ENCODE measurements around the gene SCN1A. TPM values are rescaled to one million over a fixed set of nuclear protein-coding genes. Genes with fewer than 3 reads are reported as not detected.

SCN1A gene
- polyA plus RNA-seq, 12 donors = 0.01 to 0.37 (median 0.15) TPM; not detected in 4

DNA sequence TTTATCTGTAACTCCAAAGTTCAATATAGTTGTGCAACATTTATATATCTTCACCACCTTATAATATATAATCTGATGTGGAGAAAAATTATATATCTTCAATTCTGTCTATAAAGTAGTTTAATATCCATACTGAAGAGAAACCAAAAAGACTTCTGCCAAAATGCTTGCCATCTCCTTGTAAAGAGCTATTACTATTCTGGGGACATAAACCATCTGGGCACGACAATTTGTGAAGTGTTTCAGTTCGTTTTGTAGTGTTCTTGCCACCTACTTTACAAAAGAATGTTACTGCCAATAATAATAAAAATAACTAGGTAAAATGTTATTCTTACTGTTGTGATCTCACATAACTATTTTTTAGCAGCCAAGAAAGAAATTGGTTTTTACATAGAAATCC lies 45.1 kb downstream of the SCN1A start:
- DNase-seq = no peak

DNA sequence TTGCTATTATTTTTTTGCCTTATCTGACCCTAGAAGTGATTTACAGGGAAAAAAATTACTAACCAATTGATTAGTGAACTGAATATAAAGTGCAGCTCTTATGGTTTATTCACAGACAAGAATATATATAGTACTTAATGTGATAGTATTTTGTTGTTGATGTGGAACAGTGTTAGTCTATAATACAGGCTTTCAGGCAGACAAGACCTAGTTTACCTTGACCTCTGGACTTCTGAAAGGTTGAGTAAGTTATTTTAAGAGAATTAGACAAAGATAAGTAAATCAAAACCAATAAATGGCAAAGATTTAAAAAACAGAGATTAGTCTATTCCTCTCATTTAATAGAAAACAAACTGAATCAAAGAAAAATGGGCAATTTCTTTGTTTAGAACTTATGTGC lies 46.0 kb downstream of the SCN1A start:
- DNase-seq = no peak

DNA sequence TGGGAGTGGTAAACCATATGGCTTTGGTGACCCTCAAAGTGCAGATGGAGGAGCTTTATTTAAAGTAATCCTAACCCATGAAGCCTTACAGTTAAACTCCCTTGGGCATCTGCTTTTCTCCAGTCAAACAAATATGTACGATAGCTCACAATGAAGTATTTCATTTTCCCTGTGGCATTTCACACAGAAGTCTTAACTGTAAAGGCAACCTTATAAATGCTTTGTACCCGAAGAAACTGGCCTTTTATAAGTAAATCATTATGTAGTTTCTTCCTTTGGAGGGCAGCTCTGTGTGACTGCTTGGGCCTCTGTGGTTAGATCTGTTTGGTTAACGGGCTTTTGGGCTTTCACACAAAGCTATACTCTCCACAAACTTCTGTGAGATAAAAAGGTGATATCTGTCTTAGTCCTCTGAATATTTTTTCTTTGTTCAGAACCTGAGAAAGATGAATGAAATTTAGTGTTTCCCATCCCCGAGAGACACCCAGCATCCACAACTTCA lies 46.6 kb downstream of the SCN1A start:
- no peak for DNase-seq

DNA sequence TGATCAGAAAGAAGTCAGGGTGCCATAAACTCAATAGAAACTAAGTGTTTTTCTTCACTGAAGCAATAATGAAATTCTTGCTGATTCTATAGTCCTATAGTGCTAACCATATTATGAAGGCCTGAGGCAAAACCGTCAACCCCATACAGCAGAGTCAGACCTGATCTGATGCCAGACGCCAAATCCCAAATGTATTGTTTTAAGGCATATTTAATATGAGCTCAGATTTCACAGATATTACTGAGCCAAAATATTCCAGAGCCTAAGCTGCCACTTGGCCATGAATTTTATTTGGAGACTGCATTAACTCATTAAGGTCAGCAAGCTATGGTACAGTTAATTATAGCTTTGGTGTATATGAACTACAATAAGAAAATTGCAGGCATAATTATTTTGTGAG lies 53.4 kb downstream of the SCN1A start:
- DNase-seq = no peak

DNA sequence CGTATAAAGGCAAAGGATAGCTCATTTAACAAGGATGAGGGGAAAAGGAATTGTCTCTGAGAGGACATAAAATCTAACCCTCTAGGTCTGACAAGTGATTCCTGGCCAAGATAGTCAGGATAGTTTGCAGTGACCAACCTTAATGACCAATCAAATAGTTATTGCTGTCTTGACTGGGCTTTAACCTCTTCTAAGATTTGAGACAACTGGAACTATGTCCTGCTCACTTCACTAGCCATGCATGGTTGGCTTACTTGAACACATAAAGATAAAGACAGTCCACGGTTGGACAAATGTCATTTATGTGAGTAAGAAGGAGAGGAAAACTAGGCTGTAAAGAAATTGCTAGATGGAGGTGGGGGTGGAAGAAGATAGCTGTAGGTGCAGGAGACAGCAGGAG lies 53.8 kb downstream of the SCN1A start:
- no peak for DNase-seq

DNA sequence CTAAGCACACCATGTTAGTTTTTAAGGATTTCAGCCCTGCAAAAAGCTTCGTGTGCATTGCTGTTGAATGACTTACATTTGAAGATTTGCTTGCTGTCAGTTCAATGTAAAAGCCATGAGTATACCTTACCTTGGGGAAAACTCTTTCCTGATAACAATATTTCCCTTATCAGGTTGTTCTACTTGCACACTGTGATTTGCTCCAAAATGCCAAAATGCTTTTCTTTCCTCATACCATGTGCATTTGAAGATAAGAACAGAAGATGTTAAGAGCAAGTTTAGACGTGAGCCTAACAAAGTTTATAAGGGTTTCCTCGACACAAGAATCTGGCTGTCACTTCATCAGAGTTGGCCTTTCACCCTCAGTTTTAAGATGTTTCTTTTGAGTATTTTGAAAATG lies 57.6 kb downstream of the SCN1A start:
- DNase-seq = no peak

DNA sequence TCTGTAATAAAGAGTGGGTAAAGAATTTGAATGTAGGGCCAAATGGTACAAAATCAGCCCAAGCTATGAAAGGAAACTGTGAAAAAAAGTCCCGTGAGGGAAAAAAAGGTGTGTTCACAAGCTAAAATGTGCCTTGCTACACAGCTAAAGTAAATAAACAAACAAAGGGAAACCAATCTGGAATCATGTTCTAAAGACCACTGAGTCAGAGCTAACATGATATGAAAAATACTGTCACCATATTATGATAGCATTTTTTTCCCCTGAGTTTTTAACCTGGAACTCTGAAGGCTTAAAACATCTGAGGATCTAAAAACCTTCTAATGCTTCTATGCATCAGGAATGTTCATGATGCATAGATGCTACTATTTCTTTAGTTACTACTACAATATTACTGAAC lies 58.8 kb downstream of the SCN1A start:
- DNase-seq = no peak

DNA sequence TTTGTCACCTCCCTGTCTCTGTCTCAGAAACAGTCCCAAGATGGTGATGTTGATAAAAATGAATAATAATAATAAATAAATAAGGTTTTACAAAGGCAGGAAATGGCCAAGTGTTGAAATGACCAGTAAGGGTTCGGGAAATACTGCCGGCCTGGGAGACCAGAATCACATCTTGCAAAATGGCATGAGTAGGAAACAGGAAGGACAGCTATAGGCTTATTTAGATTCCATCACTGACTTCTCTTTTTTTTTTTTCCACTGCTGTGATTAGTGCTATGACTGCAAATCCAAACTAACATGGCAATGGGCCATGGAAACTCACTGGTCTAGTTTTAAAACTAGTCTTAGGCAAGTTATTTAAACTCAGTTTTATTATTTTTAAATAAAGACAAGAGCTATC lies 60.6 kb downstream of the SCN1A start:
- DNase-seq = no peak

DNA sequence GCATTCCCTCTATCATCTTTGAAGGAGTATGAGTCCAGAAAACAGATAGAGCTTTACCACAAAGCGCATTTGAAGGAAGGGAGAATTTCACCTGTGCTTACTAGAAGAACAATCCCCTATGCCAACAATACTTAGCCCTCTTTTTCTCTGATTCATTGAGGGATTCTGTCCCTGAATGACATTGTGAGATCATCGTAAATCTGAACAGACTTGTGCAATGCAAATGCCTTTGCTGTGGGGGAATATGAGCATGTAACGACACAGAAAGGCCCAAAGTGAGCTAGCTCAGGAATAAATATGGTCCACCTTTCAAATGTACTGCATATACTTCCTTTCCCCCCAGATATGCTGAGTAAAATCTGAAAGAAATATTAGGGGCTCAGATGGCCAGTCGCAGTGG lies 67.6 kb downstream of the SCN1A start:
- no peak for DNase-seq

DNA sequence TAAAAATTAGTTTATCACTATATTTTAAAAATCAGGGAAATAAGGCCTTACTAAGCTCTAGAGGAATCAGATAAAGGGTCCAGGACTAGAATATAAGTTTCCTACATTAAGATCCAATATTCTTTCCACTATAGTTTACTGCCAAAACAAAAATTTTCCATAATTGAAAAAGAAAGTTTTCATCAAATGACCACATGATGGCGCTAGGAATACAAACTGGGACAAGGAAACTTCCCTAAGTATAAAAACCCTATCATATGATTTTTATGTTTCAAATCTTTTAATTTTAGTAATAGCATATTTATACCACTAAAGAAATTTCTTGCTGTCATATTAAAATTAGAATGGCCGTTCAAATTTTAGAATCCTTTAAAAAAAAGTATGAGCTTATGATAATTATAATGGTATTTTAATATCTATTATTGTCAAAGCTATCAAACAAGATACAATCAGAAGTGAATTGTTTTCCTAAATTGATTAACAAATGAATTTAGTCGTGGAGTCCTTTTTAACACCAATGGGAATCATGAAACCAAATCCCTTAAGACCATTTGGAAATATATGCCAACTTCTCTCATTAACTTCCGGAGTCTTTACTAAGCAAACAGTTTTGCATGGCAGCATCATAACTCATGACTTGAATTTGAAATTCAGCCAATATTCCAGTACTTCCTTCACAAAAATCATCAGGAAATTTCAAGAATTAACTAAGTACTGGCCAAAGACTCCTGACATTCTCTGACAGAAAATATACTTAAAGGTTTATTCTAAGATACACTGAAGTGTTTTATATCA lies 70.3 kb downstream of the SCN1A start:
- peak; percentile 23 for DNase-seq

DNA sequence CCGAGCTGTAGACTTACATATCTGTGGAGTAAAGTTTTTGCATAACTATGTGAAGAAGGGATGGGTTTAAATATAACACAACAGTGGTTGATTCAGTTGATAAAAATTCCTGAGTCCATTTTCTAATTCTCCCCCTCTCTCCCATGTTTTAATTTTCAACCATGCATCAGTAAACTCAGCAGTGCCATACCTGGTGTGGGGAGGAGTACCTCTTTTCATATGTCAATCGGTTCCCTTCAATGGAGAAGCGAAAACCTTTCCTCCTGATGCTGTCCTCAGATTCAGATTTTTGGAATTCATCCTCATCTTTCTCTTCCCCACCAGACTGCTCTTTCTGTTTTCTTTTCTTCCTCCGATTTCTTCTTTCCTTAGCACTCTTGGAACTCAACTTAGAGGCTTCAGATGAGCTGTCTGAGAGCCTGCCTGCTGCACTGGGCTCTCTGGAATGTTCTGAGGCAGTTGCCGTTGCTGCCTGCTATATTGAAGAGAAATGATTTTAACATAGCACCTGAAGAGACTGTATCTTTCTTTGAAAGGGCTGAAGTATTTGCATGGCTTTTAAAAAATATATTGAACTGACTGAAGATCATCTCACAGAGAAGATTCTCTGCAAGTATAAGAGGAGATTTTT lies 82.9 kb downstream of the SCN1A start:
- no peak for DNase-seq

DNA sequence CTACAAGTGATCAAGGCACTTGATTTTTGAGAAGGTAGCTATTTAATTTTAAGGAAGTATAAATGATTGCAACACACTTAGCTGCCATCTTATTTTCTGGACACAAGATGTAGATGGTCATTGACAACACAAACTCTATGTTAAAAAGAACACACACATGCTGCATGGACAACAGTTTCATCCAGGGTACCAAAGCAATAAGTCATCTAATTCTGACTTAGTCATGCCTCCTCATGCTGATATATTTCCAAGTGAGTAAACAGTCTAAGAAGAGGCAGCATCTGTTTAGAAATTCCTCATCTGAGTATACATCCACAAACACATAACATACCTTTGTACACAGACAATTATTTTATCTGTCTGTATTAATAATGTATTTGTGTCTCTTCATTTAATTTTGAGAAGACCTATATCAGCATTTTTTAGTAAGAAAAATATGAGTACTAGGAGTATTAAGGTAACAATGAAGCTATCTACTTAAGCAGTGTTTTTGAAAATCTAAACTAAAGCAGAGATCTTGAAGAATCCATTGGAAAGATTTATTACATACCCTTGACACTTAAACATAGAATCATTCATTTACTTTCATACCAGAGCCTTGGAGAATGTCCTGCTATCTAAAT lies 84.9 kb downstream of the SCN1A start:
- no peak for DNase-seq

DNA sequence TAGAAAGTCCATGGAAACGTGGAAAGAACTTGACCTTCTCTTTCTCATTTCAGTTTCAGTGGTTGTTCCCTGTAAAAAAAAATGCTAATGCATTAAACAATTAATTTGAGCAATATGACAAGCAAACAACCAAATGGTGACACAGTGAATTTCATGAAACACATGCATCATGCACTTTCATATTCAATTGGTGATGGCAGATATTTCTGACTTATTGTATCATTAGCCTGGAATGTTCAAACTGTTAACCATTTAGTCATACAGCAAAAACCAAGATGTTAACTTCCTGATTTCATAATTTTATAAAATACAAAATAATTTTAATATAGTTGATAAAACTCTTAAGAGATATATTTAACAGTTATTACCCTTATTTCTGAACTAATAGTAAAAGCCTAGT lies 85.5 kb downstream of the SCN1A start:
- DNase-seq = no peak

DNA sequence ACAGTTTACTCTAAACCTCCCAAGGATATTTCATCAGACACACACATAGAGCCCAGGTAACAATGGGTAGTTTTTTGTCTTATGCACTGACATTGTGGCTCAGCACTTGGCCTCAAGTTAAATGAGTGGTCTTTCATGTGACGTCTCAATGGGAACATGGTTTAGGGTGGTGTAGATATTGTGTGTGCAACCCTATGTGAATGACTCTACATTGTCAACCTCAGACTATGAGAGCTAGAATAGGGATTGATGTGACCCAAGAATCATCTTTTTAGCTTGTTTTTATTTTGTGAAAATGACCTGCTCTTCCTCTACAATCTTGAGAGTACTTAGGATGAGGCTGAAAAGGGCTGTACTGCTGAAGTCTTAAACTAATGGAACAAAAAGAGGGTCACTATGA lies 86.2 kb downstream of the SCN1A start:
- DNase-seq = no peak

DNA sequence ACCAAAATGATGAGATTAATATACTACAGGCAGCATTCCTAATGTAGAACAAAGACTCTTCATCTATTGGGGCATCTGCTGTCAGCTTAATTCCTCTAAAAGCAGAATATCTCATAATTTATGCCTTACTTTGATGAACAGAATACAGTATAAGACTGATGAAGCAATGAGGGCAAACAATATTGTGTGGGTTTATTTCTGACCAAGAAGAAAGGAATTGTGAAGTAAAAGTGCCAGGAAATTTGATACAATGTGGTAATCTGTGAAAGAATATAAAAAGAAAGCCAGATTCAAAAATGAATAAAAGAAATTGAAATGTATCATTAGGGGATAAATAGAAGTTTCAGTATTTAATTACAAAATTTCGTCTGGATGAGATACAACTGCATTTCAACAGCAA lies 95.5 kb downstream of the SCN1A start:
- DNase-seq = no peak

DNA sequence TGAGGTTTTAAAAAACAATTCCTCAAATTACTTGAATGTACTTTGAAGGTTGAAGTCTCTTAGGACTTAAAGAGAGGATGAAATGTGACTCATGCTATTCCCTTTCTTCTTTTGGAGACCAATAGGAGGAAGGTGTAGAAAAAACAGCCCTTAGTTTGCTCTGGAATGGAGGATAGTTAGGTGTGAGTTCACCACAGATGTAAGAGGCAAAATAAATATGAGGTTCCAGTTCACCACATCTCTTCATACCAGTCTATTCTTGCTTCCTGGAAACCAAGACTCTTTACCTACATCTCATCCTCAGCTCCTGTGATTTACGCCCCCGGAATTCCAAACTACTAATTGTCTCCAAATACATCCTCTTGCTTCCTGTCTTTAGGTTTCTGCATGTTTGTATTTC lies 96.8 kb downstream of the SCN1A start:
- no peak for DNase-seq

DNA sequence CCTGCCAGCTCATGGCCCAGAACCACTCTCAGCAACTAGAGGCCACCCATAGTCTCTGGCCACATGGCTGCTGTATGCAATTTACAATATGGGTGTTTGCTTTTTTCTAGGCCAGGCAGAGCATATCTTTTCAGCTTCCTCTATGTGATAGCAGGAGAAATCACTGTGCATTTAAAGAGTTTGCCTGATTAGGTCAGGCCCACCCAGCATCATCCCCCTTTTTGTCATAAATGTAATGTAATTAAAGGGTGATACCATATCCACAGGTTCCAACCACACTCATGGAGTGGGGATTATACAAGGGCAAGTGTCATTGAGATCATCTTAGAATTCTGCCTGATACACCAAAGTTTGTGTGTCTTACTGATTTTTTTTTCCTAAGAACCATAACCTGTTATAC lies 102.5 kb downstream of the SCN1A start:
- no peak for DNase-seq

DNA sequence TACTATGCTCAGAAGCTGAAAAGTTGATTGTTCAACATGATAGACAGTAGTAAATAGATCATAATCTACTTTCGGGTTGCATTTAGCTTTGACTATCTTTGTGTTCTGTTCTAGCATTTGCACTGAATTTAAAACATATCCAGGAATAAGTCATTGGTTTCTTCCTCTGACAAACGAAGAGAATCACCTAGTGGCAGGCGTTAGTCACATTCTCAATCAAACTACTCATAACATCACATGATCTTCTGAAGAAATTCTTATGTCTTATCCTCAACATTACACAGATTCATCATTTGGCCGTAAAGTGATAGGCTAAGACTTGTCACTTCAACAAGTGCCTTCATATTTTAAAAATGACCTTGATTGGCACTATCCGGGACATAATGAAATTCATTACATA lies 110.6 kb downstream of the SCN1A start:
- no peak for DNase-seq

DNA sequence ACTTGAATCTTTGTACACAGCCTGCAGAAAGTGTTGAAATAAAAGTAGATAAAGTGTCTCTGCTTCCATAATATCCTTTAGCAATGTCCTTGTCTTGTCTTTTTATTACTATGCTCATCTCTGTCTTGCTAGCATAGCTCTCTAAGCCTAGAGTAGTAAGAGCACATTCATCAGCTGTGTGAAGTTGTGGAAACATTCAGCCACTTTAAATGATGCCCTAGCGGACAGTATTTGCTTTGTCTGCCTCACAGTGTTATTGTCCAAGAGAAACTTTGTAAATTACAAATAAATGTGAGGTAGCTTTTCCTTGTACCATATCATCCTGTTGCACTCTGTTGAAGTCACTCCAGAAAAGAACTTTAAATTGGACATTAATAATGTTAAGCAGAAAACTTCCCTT lies 113.9 kb downstream of the SCN1A start:
- DNase-seq = no peak

DNA sequence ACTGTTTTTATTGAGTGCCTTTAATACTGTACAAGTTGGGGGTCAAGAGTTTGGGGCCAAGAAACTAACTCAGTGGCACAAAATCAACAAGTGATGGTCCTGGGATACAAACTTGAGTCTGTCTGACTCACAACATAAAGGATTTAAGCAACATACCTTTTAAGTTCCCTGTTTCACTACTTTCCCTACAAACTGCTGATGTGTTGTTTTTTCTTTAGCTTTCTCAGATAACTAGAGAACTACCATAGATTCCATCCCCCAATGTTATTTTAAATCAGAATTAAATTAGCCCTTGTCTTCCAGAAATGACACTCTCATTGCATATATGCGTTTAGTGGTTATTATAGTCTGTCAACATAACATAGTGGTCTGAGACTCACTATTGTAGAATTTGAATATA lies 116.2 kb downstream of the SCN1A start:
- DNase-seq = no peak

DNA sequence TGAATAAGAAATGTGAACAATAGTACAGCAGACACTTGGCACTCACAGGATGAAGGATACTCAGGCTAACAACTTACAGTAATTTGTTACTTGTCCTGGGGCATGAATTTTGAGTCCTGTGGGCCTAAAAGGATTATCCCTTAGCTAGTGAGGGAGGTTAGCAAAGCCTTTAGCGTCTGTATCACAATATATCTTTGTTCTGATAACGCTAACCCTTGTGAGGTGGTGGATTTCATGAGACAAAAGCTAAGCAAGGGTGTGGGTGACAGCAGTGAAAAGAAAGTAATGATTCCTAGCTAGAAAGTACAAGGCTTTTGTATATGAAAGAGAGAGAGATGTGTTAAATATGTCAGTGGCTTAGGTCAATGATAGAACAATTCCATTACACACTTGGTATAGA lies 127.4 kb downstream of the SCN1A start:
- no peak for DNase-seq

DNA sequence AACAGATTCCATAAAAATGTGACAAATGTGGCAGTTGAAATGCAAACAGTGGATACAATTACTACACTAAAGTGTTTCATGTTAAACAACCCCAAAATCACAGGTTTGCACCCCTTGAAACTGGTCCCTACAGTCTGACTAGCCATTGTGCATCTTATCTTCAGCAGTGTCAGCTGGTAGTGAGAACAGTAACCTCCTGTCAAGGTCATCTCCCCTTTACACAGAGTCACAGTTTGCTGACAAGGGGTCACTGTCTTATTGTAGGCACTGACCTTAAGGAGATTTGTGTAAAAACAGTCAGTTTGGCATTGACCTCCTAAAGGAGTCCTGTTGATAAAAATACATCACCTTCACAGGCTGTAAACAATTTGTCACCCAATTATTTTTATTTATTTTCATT lies 137.0 kb downstream of the SCN1A start:
- no peak for DNase-seq

DNA sequence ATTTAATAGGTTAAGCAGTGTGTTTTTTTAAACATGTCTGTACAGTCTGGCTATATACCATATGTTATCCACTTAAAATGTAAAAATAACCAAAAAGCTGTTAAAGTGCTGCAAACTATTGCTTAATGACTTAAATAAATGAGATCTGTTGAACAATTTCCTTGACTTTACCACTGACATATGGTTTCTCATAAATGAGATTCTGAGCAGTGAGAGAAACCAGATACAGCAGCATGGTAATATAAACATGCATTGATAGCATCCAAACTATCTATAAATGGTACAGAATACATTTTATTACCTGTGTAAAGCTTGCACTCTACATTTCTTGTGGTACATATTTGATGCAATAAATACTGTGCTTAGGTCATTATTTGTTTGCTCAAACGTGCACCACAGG lies 138.0 kb downstream of the SCN1A start:
- DNase-seq = no peak
